ENCODE data around the gene RAB5B.

Gene RAB5B

DNA sequence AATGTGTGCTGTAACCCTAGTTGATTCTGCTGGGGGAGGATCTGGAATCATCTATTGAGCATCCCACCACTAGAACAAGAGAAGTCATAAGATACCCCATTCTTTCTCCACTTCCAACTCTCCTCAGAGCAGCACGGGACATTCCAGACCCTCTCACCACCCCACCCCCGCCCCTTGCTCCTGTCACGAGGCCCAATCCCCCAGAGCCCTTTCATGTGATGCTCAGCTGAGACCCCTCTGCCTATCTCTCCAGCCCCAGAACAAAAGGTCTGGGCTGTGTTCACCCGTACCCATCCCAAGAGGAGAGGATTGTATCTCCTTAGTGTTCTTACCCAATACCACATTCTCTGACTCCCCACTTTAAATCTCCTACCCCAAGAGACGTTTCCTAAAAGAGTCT is 8.6 kb upstream of the RAB5B start:
- TF ChIP-seq, protein P1, sequence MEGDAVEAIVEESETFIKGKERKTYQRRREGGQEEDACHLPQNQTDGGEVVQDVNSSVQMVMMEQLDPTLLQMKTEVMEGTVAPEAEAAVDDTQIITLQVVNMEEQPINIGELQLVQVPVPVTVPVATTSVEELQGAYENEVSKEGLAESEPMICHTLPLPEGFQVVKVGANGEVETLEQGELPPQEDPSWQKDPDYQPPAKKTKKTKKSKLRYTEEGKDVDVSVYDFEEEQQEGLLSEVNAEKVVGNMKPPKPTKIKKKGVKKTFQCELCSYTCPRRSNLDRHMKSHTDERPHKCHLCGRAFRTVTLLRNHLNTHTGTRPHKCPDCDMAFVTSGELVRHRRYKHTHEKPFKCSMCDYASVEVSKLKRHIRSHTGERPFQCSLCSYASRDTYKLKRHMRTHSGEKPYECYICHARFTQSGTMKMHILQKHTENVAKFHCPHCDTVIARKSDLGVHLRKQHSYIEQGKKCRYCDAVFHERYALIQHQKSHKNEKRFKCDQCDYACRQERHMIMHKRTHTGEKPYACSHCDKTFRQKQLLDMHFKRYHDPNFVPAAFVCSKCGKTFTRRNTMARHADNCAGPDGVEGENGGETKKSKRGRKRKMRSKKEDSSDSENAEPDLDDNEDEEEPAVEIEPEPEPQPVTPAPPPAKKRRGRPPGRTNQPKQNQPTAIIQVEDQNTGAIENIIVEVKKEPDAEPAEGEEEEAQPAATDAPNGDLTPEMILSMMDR (IDR thresholded peaks at IDR 0.05; ENCODE audit: low read depth, low read length, missing control alignments) = no peak
- H3K4me3 ChIP-seq (ENCODE audit: low read depth, low read length) = no peak overlapping the region
- DNase-seq = no peak
- no peaks in the 10 kb centered on the region for H3K36me3 ChIP-seq (replicated peaks)
- H3K27ac ChIP-seq = no peak overlapping the region
- in situ Hi-C loops (cut with HindIII; ENCODE audit: low pct_ligation_motif_present, low sequenced_read_pairs) = no loop called here
- H3K27me3 ChIP-seq (replicated peaks) = no peaks in the 10 kb centered on the region

DNA sequence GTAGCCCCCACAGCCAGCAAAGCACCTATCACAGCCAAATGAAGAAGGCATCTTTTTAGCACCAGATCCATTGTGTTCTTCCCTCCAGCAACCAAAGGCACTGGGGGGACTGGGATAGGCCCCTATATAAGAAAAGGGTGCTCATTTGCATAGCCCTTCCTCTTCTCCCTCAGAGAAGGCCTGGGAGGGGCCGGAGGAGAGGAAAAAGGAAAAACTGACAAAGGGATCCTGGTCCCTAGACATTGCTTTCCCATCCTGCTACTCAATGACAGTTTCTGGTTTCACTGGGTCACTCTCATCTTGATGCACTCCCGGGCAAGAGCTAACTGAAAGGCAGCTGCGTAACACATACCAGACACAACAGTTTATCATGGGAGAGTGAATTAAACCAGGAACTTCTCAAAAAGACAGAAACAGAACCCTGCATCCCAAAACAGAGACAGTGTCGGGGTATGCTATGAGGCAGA is 7.9 kb upstream of the RAB5B start, which contains the start of gene PMEL:
Gene PMEL (minus strand): TSS at position 102 of the 467 bp plus-strand sequence. CDS start 31 bp downstream, at position 71.
- no peak for DNase-seq
- TF ChIP-seq, protein P1 (IDR thresholded peaks at IDR 0.05; ENCODE audit: low read depth, low read length, missing control alignments) = no peak
- Histone ChIP-seq H3K4me3 (ENCODE audit: low read depth, low read length) (peak within 1 kb of the TSS; percentile 84), H3K36me3 (replicated peaks) (no peaks in the 10 kb centered on the region), H3K27ac (peak within 1 kb of the TSS; percentile 68), H3K27me3 (replicated peaks) (no peaks in the 10 kb centered on the region)
- in situ Hi-C loops (cut with HindIII; ENCODE audit: low pct_ligation_motif_present, low sequenced_read_pairs) = no loop called here

DNA sequence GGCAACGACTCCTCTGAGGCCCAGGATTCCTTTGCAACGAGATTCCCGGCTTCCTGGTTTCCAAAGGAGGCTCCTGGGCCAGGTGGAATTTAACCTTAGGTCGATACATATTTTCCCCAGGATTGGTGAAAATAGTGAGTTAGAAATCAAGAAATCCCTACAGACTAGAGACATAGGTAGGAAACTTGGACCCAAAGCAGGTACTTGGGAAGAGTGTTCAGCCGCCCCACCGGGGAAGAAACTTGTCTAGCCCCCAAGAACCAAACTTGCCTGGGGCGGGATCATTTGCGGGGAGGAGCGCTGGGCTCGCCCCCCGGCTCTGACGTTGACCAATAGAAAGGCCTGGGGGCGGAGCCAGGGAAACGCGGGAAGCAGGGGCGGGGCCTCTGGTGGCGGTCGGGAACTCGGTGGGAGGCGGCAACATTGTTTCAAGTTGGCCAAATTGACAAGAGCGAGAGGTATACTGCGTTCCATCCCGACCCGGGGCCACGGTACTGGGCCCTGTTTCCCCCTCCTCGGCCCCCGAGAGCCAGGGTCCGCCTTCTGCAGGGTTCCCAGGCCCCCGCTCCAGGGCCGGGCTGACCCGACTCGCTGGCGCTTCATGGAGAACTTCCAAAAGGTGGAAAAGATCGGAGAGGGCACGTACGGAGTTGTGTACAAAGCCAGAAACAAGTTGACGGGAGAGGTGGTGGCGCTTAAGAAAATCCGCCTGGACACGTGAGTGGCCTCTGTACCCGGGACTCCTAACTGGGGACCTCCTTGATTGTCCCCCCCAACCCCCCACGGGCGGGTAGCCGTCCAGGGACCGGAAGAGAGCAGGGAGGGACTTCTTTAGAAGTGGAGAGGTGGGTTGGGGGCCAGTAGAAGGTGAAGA is 7.2 kb upstream of the RAB5B start, which contains the start of gene CDK2:
Gene CDK2 (plus strand): TSS at position 423 of the 874 bp plus-strand sequence. CDS start 179 bp downstream, at position 602.
- TF ChIP-seq, protein P1 (IDR thresholded peaks at IDR 0.05; ENCODE audit: low read depth, low read length, missing control alignments) = no peak
- in situ Hi-C loops (cut with HindIII; ENCODE audit: low pct_ligation_motif_present, low sequenced_read_pairs) = no loop called here
- H3K27ac ChIP-seq = peak within 1 kb of the TSS; percentile 68
- no peaks in the 10 kb centered on the region for H3K27me3 ChIP-seq (replicated peaks)
- H3K4me3 ChIP-seq (ENCODE audit: low read depth, low read length) = peak within 1 kb of the TSS; percentile 84
- DNase-seq = peak; percentile 74
- H3K36me3 ChIP-seq (replicated peaks) = no peaks in the 10 kb centered on the region

DNA sequence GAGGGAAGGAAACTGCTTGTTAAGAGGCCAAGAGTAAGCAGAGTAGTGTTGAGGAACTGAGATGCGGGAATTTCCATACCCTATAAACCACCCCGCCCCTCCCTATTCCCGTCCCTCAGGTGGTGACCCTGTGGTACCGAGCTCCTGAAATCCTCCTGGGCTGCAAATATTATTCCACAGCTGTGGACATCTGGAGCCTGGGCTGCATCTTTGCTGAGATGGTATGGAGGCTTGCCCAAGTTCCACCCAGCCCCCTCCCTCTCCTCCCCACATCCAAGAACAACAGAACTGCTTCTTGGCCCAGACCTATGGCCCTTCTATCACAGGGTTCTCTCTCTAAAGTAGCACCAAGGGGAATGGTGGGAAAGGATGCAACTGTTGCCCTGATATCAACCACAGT is 4.5 kb upstream of the RAB5B start:
- Histone ChIP-seq H3K4me3 (ENCODE audit: low read depth, low read length) (no peak overlapping the region), H3K27me3 (replicated peaks) (no peaks in the 10 kb centered on the region), H3K36me3 (replicated peaks) (no peaks in the 10 kb centered on the region), H3K27ac (no peak overlapping the region)
- DNase-seq = no peak
- in situ Hi-C loops (cut with HindIII; ENCODE audit: low pct_ligation_motif_present, low sequenced_read_pairs) = no loop called here
- TF ChIP-seq, protein P1 (IDR thresholded peaks at IDR 0.05; ENCODE audit: low read depth, low read length, missing control alignments) = no peak

DNA sequence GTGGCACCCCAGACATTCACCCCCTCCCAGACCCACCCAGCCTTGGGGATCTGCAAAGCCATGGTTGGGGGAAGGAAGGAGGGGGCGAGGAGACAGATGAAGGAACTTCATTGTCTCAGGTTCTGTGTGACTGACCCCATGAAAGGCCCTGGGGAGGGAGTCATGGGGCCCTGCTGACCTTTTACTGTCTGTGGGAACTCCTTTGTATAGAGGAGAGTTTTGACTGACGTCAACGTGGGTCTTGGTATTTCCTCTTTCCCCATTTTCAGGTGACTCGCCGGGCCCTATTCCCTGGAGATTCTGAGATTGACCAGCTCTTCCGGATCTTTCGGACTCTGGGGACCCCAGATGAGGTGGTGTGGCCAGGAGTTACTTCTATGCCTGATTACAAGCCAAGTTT is 3.1 kb upstream of the RAB5B start:
- H3K27ac ChIP-seq = peak overlapping the region; percentile 92
- TF ChIP-seq, protein P1 (IDR thresholded peaks at IDR 0.05; ENCODE audit: low read depth, low read length, missing control alignments) = no peak
- H3K27me3 ChIP-seq (replicated peaks) = no peaks in the 10 kb centered on the region
- no peaks in the 10 kb centered on the region for H3K36me3 ChIP-seq (replicated peaks)
- H3K4me3 ChIP-seq (ENCODE audit: low read depth, low read length) = no peak overlapping the region
- in situ Hi-C loops (cut with HindIII; ENCODE audit: low pct_ligation_motif_present, low sequenced_read_pairs) = no loop called here
- peak; percentile 28 for DNase-seq

Measured in brain microvascular endothelial cell (primary cell).